Lung (tissue), 12 donors: ENCODE measurements around the gene ATP6V1B1. TPM values are rescaled to one million over a fixed set of nuclear protein-coding genes. Genes with fewer than 3 reads are reported as not detected.

ENCODE experiments used
- ATAC-seq: fragments of 200-7000 bp; cut with Tn5 transposase; one replicate; pipeline ENCODE4 v1.9.1; 2020; ENCODE audit warnings: moderate number of reproducible peaks; ENCODE audit not compliant: insufficient read depth, low FRiP score
- DNase-seq, 3 donors: peaks; one replicate each; pipeline ENCODE4 v3.0.0-alpha.2; 2013 to 2017
- H3K27ac ChIP-seq, 2 donors: one replicate each; pipeline ENCODE4 v1.5.1; 2013; ENCODE audit warnings: mild to moderate bottlenecking in 2 of 2, moderate library complexity in 2 of 2, control low read depth in 1 of 2, inconsistent platforms in 1 of 2, low read depth in 1 of 2, low read length in 1 of 2
- H3K27me3 ChIP-seq, 3 donors: one replicate each; pipeline ENCODE4 v1.5.1; 2013; ENCODE audit warnings: low read length in 2 of 3; ENCODE audit not compliant: control insufficient read depth in 3 of 3, insufficient read depth in 3 of 3
- H3K36me3 ChIP-seq, 4 donors: one replicate each; pipeline ENCODE4 v1.5.1; 2013; ENCODE audit warnings: low read length in 4 of 4, mild to moderate bottlenecking in 1 of 4, moderate library complexity in 1 of 4; ENCODE audit not compliant: control insufficient read depth in 4 of 4, insufficient read depth in 4 of 4
- H3K4me1 ChIP-seq, 5 donors: one replicate each; pipeline ENCODE4 v1.5.1; 2013; ENCODE audit warnings: low read length in 5 of 5, mild to moderate bottlenecking in 2 of 5, moderate library complexity in 1 of 5; ENCODE audit not compliant: control insufficient read depth in 5 of 5, insufficient read depth in 5 of 5
- H3K4me3 ChIP-seq: one replicate; pipeline ENCODE4 v1.5.1; 2013; ENCODE audit warnings: mild to moderate bottlenecking, control low read depth, moderate library complexity
- H3K9ac ChIP-seq, 2 donors: one replicate each; pipeline ENCODE4 v1.5.1; 2013; ENCODE audit warnings: low read length in 2 of 2, control low read depth in 1 of 2; ENCODE audit not compliant: insufficient read depth in 1 of 2
- H3K9me3 ChIP-seq, 4 donors: one replicate each; pipeline ENCODE4 v1.5.1; 2013; ENCODE audit warnings: low read length in 3 of 4, mild to moderate bottlenecking in 1 of 4, moderate library complexity in 1 of 4; ENCODE audit not compliant: control insufficient read depth in 4 of 4, insufficient read depth in 3 of 4
- WGBS, 2 donors: extraction: QIAGEN DNeasy Blood & Tissue Kit; methylation state at CpG; one replicate each; pipeline ENCODE4 v1.1.7; 2013; 5-methylcytosine and 5-hydroxymethylcytosine counted together
- polyA plus RNA-seq, 2 donors: library from polyadenylated mRNA; stranded (reverse); fragments of 200-250 nt; gene quantifications; one replicate each; pipeline ENCODE4 v1.2.1, GENCODE V29; 2013
- total RNA-seq, 2 donors: library from RNA; depleted of rRNA in 1 of 2; stranded (reverse); fragments of >200 nt in 1 of 2; gene quantifications; one replicate each; pipeline ENCODE4 v1.2.1, GENCODE V29; 2014 to 2021
- TF ChIP-seq, protein P1 (sequence below): IDR thresholded peaks from 2 replicates; pipeline ENCODE4 v1.5.1; 2012; ENCODE audit warnings: mild to moderate bottlenecking; ENCODE audit errors: control extremely low read depth, extremely low read depth
- donor health status: control.
- donor health status: control.
- donor health status: Bipolar disorder and iron deficiency.
- donor health status: healthy.
- donor health status: DM: yes; HTN: yes; CAD: no.

The ATP6V1B1 gene
- total and polyA plus RNA-seq, 4 donors, result 0.33 to 5.9 (median 1.8) TPM

DNA sequence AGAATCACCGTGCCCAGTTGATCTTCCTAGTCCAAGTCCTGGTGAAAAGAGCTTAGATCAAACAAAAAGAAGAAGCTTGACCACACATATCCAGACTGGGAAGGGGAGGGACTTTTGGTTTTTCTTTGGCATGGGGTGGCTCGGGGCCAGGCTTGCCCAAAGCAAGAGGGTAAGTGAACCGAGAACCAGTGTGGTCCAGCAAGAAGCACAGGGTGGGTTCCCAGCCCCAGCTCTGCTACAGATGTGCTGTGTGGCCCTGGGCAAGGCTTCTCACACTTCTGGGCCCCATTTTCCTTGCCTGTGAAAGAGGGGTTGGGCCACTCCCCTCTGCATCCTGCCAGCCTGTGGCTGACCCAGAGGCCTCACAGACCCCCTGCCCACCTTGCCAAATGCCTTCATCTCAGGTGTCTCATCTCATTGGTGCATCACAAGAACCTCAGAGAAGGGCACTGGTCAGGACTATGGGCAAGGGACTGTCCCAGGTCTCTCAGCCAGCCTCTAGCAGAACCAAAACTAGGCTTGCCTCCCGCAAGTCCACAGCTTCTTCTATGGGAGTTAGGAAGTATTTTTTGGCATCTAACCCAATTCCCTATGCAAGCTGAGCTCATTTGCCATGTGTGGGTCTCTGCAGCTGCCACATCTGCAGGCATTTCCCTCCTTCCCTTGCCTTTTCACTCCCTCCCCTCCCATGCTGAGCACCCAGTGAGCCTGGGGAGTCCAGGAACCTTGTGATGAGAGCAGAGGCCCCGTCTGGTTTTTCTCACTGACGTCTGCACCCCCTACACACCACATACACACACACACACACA is 6.9 kb downstream of the ATP6V1B1 start:
- H3K4me1 ChIP-seq, result no peaks in the 10 kb centered on the region
- DNase-seq (peak in 2 of 3 donors; percentile 11 to 35), ATAC-seq (no peak)
- H3K27me3 ChIP-seq, result peaks cover 0 to 29% (median 11%) of the 10 kb centered on the region in 3 donors
- WGBS, 2 donors, result 70 to 80% methylated on average over 6 of the region's 6 CpGs
- H3K27ac ChIP-seq, result no peak overlapping the region
- H3K4me3 ChIP-seq, result no peak overlapping the region
- TF ChIP-seq, protein P1, sequence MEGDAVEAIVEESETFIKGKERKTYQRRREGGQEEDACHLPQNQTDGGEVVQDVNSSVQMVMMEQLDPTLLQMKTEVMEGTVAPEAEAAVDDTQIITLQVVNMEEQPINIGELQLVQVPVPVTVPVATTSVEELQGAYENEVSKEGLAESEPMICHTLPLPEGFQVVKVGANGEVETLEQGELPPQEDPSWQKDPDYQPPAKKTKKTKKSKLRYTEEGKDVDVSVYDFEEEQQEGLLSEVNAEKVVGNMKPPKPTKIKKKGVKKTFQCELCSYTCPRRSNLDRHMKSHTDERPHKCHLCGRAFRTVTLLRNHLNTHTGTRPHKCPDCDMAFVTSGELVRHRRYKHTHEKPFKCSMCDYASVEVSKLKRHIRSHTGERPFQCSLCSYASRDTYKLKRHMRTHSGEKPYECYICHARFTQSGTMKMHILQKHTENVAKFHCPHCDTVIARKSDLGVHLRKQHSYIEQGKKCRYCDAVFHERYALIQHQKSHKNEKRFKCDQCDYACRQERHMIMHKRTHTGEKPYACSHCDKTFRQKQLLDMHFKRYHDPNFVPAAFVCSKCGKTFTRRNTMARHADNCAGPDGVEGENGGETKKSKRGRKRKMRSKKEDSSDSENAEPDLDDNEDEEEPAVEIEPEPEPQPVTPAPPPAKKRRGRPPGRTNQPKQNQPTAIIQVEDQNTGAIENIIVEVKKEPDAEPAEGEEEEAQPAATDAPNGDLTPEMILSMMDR, result no peak
- H3K9me3 ChIP-seq, result no peaks in the 10 kb centered on the region
- no peaks in the 10 kb centered on the region for H3K36me3 ChIP-seq
- no peak overlapping the region for H3K9ac ChIP-seq

DNA sequence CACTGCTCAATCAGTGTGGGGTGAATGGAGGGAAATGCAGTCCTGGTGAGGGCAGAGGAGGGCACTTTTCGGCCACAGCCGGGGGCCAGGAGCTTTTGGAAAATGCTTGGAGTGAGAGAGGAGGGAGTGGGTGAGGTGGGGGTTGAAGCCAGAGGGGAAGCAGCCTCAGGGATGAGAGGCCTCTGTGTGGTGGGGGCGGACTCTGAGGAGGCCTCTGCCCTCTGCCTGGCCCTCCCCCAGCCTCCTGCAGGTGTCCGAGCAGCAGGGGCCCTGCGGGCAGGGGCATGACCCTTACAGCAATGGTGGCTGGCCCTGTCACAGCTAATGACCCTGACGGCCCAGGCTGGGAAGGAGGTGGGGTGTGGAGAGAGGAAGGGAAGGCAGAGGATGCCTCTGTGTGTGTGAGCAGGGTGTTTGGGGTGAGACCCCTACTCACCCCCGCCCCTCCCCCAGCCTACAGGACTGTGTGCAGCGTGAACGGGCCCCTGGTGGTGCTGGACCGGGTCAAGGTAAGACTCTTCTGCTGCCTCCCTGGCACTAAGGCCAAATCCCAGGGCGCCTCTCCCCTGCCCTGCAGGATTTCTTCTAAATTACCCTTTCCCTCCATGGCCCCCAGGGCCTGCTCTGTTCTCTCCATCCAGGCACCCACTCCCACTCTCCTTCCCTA is 7.6 kb downstream of the ATP6V1B1 start:
- H3K9me3 ChIP-seq, result no peaks in the 10 kb centered on the region
- TF ChIP-seq, protein P1, result no peak
- 82 to 86% methylated on average over 8 to 11 of the region's 11 CpGs for WGBS, 2 donors
- H3K4me1 ChIP-seq, result peaks cover 0 to 2% (median 0%) of the 10 kb centered on the region in 5 donors
- ATAC-seq (no peak), DNase-seq (peak in 1 of 3 donors; percentile 9)
- H3K27ac ChIP-seq, result no peak overlapping the region
- peaks cover 0 to 36% (median 17%) of the 10 kb centered on the region in 3 donors for H3K27me3 ChIP-seq
- no peak overlapping the region for H3K9ac ChIP-seq
- no peak overlapping the region for H3K4me3 ChIP-seq
- no peaks in the 10 kb centered on the region for H3K36me3 ChIP-seq

DNA sequence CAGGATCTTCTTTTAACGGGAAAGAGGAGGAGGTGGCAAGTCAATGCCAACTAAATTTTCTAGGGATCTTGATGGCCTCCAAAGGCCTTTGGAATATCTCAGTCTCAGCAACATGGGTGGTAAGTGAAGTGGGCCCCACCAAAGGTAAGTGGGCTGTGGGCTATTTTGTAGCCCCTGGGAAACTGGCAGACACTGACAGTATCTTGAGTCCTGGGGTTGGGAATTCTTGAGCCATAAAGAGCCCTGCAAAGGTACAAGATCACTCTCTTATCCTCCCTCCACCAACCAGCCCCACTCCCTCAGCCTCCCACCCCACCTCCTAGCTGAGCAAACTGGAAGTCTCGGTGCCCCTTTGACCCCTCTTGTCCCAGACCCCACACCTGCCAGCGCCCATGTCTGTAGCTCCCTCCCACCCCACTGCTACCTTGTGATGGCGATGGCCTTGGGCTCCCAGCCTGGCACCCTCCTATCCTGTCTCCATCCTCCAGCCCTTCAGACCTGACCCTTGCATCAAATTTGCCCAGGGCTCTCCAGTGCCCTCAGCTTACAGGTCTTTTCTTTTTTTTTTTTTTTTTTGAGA is 8.5 kb downstream of the ATP6V1B1 start:
- 80 to 88% methylated on average over 4 of the region's 4 CpGs for WGBS, 2 donors
- no peak for ATAC-seq
- H3K9ac ChIP-seq, result no peak overlapping the region
- no peak overlapping the region for H3K4me3 ChIP-seq
- peaks cover 0 to 6% (median 0%) of the 10 kb centered on the region in 5 donors for H3K4me1 ChIP-seq
- H3K9me3 ChIP-seq, result no peaks in the 10 kb centered on the region
- TF ChIP-seq, protein P1, result no peak
- no peaks in the 10 kb centered on the region for H3K36me3 ChIP-seq
- DNase-seq, result peak in 1 of 3 donors; percentile 9
- peaks cover 0 to 39% (median 17%) of the 10 kb centered on the region in 3 donors for H3K27me3 ChIP-seq
- no peak overlapping the region for H3K27ac ChIP-seq
